ENCODE data around the gene EXOSC6.

DNA sequence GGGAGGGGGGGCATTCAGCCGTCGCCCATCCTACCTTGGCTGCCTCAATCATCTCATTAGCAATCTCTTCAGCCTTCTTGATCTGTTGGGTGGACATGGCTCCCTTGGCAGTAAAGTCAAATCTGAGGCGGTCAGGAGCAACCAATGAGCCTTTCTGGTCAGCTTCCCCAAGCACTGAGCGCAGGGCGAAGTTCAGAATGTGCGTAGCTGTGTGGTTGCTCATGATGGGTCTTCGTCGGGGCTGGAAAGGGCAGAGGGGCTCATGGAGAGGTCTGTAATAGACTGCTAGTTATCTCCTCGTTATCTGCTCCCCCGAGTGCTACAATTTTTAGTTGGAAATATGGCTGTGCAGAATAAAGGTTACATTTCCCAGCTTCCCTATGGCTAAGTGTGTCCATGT lies 7.2 kb upstream of the EXOSC6 start:
- TF ChIP-seq, protein P1, sequence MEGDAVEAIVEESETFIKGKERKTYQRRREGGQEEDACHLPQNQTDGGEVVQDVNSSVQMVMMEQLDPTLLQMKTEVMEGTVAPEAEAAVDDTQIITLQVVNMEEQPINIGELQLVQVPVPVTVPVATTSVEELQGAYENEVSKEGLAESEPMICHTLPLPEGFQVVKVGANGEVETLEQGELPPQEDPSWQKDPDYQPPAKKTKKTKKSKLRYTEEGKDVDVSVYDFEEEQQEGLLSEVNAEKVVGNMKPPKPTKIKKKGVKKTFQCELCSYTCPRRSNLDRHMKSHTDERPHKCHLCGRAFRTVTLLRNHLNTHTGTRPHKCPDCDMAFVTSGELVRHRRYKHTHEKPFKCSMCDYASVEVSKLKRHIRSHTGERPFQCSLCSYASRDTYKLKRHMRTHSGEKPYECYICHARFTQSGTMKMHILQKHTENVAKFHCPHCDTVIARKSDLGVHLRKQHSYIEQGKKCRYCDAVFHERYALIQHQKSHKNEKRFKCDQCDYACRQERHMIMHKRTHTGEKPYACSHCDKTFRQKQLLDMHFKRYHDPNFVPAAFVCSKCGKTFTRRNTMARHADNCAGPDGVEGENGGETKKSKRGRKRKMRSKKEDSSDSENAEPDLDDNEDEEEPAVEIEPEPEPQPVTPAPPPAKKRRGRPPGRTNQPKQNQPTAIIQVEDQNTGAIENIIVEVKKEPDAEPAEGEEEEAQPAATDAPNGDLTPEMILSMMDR (IDR thresholded peaks at IDR 0.05) = no peak
- TF ChIP-seq SIN3A (IDR thresholded peaks at IDR 0.05; ENCODE audit: borderline replicate concordance, insufficient read depth, low read depth, low read length) (no peak), TCF7L2 (IDR thresholded peaks at IDR 0.05; ENCODE audit: low read depth, low read length) (no peak)
